Stomach (tissue), 9 donors: Measurements from ENCODE around the gene SFPQ. TPM values are rescaled to one million over a fixed set of nuclear protein-coding genes. Genes with fewer than 3 reads are reported as not detected.
A peak's percentile ranks its signal among the peaks of the same experiment; 100 is the strongest.

Source experiments
- DNase-seq, 2 donors: peaks; one replicate each; pipeline versions ENCODE4 v3.0.0 to v3.0.0-alpha.2; 2013 to 2019
- H3K27ac ChIP-seq, 5 donors: fragments of 200-600 bp in 4 of 5; sonication (generic) in 4 of 5; one replicate each; pipeline ENCODE4 v1.5.1; 2013 to 2019; ENCODE audit warnings: mild to moderate bottlenecking in 1 of 5, moderate library complexity in 1 of 5
- H3K27me3 ChIP-seq, 3 donors: fragments of 200-600 bp; sonication (generic); one replicate each; pipeline ENCODE4 v1.5.1; 2017 to 2019; ENCODE audit warnings: mixed run types in 1 of 3
- H3K36me3 ChIP-seq, 4 donors: fragments of 200-600 bp; sonication (generic); 1 replicate in 3 of 4; 2 replicates in 1 of 4; pipeline ENCODE4 v1.5.1; 2016 to 2019
- H3K4me1 ChIP-seq, 4 donors: fragments of 200-600 bp; sonication (generic); one replicate each; pipeline ENCODE4 v1.5.1; 2016 to 2019
- H3K4me3 ChIP-seq, 4 donors: fragments of 200-600 bp; sonication (generic) in 3 of 4; one replicate each; pipeline ENCODE4 v1.5.1; 2016 to 2019; ENCODE audit warnings: mild to moderate bottlenecking in 1 of 4
- H3K9me3 ChIP-seq, 4 donors: fragments of 200-600 bp; sonication (generic); one replicate each; pipeline ENCODE4 v1.5.1; 2016 to 2019
- CTCF ChIP-seq, 7 experiments: fragments of 450-650 bp in 4 of 7; fragments of 200-600 bp in 3 of 7; sonication (generic) in 3 of 7; IDR thresholded peaks; one replicate each; pipeline ENCODE4 v1.5.1; 2016 to 2019; ENCODE audit warnings: antibody characterized with exemption in 7 of 7, control low read depth in 2 of 7, mild to moderate bottlenecking in 1 of 7
- EP300 ChIP-seq: sonication (generic); formaldehyde crosslinking; IDR thresholded peaks from one replicate; pipeline ENCODE4 v1.6.1; 2017; ENCODE audit warnings: antibody characterized with exemption
- POLR2A ChIP-seq, 4 donors: fragments of 450-650 bp; IDR thresholded peaks; one replicate each; pipeline ENCODE4 v1.6.1; 2016; ENCODE audit warnings: antibody characterized with exemption in 4 of 4, control low read depth in 2 of 4, mild to moderate bottlenecking in 1 of 4, moderate library complexity in 1 of 4
- POLR2AphosphoS5 ChIP-seq, 3 donors: sonication (generic); formaldehyde crosslinking; IDR thresholded peaks; one replicate each; pipeline ENCODE4 v1.6.1; 2016; ENCODE audit warnings: antibody characterized with exemption in 3 of 3
- WGBS, 5 donors: extraction: QIAGEN DNeasy Blood & Tissue Kit in 3 of 5; methylation state at CpG; one replicate each; pipeline versions ENCODE4 v1.1.5 to v1.1.7; 2013 to 2018; 5-methylcytosine and 5-hydroxymethylcytosine counted together
- intact Hi-C: fragments of 100-400 bp; cut with DNase I; formaldehyde crosslinking; loops from one replicate; pipeline ENCODE4 v1.15.1; 2023; ENCODE audit warnings: low total_unique reads
- polyA plus RNA-seq, 3 donors: library from polyadenylated mRNA; stranded (reverse); fragments of 200-250 nt; gene quantifications; one replicate each; pipeline ENCODE4 v1.2.3, GENCODE V29; 2013
- total RNA-seq, 5 donors: library from RNA; depleted of rRNA; stranded (reverse); fragments of >200 nt; gene quantifications; one replicate each; pipeline versions ENCODE4 v1.1.0 to v1.2.3, GENCODE V29; 2014 to 2016
- donor health status: healthy with polysubstance abuse.
- donor health status: Bipolar disorder and iron deficiency.
- donor health status: healthy.

Gene SFPQ
- total and polyA plus RNA-seq, 8 donors = 86.8 to 523 (median 210) TPM

GRCh38 chr1:35229587-35230360 is 36.8 kb upstream of the SFPQ start:
- Histone ChIP-seq H3K4me3 (no peak overlapping the region), H3K36me3 (no peaks in the 10 kb centered on the region), H3K27me3 (no peaks in the 10 kb centered on the region), H3K27ac (no peak overlapping the region), H3K4me1 (no peaks in the 10 kb centered on the region), H3K9me3 (no peaks in the 10 kb centered on the region)
- intact Hi-C loops = no loop called here
- no peak for DNase-seq
- 69 to 80% (median 72%) methylated on average over 1 of the region's 1 CpG for WGBS, 5 donors
- TF ChIP-seq CTCF (IDR thresholded peaks at IDR 0.05) (no peak), POLR2A (IDR thresholded peaks at IDR 0.05) (no peak), EP300 (no peak), POLR2AphosphoS5 (IDR thresholded peaks at IDR 0.05) (no peak)

GRCh38 chr1:35226546-35226945 is 33.6 kb upstream of the SFPQ start:
- intact Hi-C loops = no loop called here
- no peaks in the 10 kb centered on the region for H3K36me3 ChIP-seq
- no peak for TF ChIP-seq POLR2A (IDR thresholded peaks at IDR 0.05)
- no peak for TF ChIP-seq CTCF (IDR thresholded peaks at IDR 0.05)
- no peak for TF ChIP-seq POLR2AphosphoS5 (IDR thresholded peaks at IDR 0.05)
- TF ChIP-seq EP300 = no peak
- no peak overlapping the region for H3K4me3 ChIP-seq
- WGBS, 5 donors = 66 to 91% (median 79%) methylated on average over 2 of the region's 2 CpGs
- no peak for DNase-seq
- H3K27me3 ChIP-seq = no peaks in the 10 kb centered on the region
- no peaks in the 10 kb centered on the region for H3K9me3 ChIP-seq
- H3K27ac ChIP-seq = no peak overlapping the region
- peaks cover 0 to 13% (median 6%) of the 10 kb centered on the region in 4 donors for H3K4me1 ChIP-seq

DNA sequence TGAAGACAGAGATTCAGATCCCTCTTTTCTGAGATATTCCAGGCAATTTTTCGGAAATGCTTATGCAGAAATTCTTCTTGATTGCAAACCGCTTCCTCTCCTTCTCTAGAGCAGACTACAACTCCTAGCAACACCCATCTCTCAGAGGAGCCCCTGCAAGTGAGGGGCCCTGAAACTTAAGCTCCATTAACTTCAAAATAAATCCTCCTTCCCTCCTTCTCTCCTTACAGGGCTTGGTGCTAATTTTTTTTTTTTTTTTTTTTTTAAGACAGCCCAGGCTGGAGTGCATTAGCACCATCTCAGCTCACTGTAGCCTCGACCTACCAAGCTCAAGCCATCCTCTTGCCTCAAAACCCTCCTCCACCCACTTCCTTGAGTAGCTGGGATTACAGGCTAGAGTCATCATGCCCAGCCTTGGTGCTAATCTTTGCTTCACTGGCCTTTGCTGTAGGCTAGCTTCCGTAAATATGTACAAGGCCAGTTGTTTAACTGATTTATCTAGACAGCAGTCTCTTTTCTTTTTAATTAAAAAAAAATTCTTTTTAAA is 30.2 kb upstream of the SFPQ start:
- Histone ChIP-seq H3K4me1 (peaks cover 0 to 13% (median 6%) of the 10 kb centered on the region in 4 donors), H3K27me3 (no peaks in the 10 kb centered on the region), H3K4me3 (no peak overlapping the region), H3K27ac (peak overlapping the region in 2 of 5 donors; percentile 16 to 32), H3K36me3 (no peaks in the 10 kb centered on the region), H3K9me3 (no peaks in the 10 kb centered on the region)
- 57 to 83% (median 74%) methylated on average over 4 of the region's 4 CpGs for WGBS, 5 donors
- intact Hi-C loops = no loop called here
- DNase-seq = no peak
- TF ChIP-seq POLR2A (IDR thresholded peaks at IDR 0.05) (no peak), POLR2AphosphoS5 (IDR thresholded peaks at IDR 0.05) (no peak), CTCF (IDR thresholded peaks at IDR 0.05) (no peak), EP300 (no peak)

- peak overlapping the region in 2 of 5 donors; percentile 32 to 49 for H3K27ac ChIP-seq
- no peaks in the 10 kb centered on the region for H3K36me3 ChIP-seq
- H3K4me1 ChIP-seq = peaks cover 0 to 13% (median 6%) of the 10 kb centered on the region in 4 donors
- H3K9me3 ChIP-seq = no peaks in the 10 kb centered on the region
- no peak overlapping the region for H3K4me3 ChIP-seq
- H3K27me3 ChIP-seq = no peaks in the 10 kb centered on the region
- WGBS, 5 donors = 52 to 80% (median 74%) methylated on average over 6 of the region's 6 CpGs
- peak in 1 of 2 donors; percentile 77 for DNase-seq
- intact Hi-C loops = no loop called here
- no peak for TF ChIP-seq POLR2A (IDR thresholded peaks at IDR 0.05)
- TF ChIP-seq POLR2AphosphoS5 (IDR thresholded peaks at IDR 0.05) = no peak
- no peak for TF ChIP-seq CTCF (IDR thresholded peaks at IDR 0.05)
- TF ChIP-seq EP300 = no peak
Measured at GRCh38 chr1:35222322-35223083, 29.6 kb upstream of the SFPQ start.
